Measurements from ENCODE around the gene PRDM15.

- no peak for TF ChIP-seq EZH2phosphoT487 (IDR thresholded peaks at IDR 0.05; ENCODE audit: insufficient read depth, low read depth)
- TF ChIP-seq EZH2 (IDR thresholded peaks at IDR 0.05; ENCODE audit: insufficient read depth, poor library complexity, severe bottlenecking), result no peak
Measured at GRCh38 chr21:41846033-41846317, 33.2 kb downstream of the PRDM15 start.
